Panc1 (cell line): ENCODE results near the gene ANKRD7. TPM values are rescaled to one million over a fixed set of nuclear protein-coding genes. Genes with fewer than 3 reads are reported as not detected.

Experiments
- ATAC-seq: fragments of 200-7000 bp; cut with Tn5 transposase; 2 replicates; pipeline ENCODE4 v1.9.1; 2020; ENCODE audit warnings: mild to moderate bottlenecking, moderate library complexity
- BruUV-seq: library from RNA; stranded (reverse); fragments of 400-500 nt; replicated peaks from 2 replicates; lab custom pipeline; 2021; lab: Mats Ljungman, UMichigan
- CTCF ChIA-PET: fragments of 300-600 bp; sonication (Branson Sonifier 250); formaldehyde crosslinking; loops from one replicate; lab custom pipeline; 2022; ENCODE audit warnings: antibody characterized with exemption; lab: Charles Lee
- POLR2A ChIA-PET: fragments of 300-600 bp; sonication (Branson Sonifier 250); formaldehyde crosslinking; loops from one replicate; lab custom pipeline; 2022; ENCODE audit warnings: antibody characterized with exemption; lab: Charles Lee
- DNase-seq: peaks from one replicate; pipeline ENCODE4 v3.0.0-alpha.2; 2010; ENCODE audit warnings: low read depth, low spot score
- H3K27ac ChIP-seq: 2 replicates; pipeline ENCODE4 v1.5.1; 2011; ENCODE audit warnings: mild to moderate bottlenecking, low read length, inconsistent platforms
- H3K27me3 ChIP-seq: fragments of 200-500 bp; sonication (Bioruptor generic); 2 replicates; pipeline ENCODE4 v1.6.0; 2014; ENCODE audit warnings: low read length, inconsistent platforms; ENCODE audit not compliant: control insufficient read depth, insufficient read depth
- H3K36me3 ChIP-seq: fragments of 200-500 bp; sonication (Bioruptor generic); 2 replicates; pipeline ENCODE4 v1.5.1; 2014; ENCODE audit warnings: inconsistent platforms, mild to moderate bottlenecking, low read length, moderate library complexity; ENCODE audit not compliant: control insufficient read depth, insufficient read depth
- H3K4me1 ChIP-seq: 2 replicates; pipeline ENCODE4 v1.5.1; 2011; ENCODE audit warnings: inconsistent platforms, mild to moderate bottlenecking, low read length, moderate library complexity; ENCODE audit not compliant: control insufficient read depth, insufficient read depth
- H3K4me3 ChIP-seq, 2 experiments: 2 replicates each; pipeline ENCODE4 v1.5.1; 2011 to 2012; ENCODE audit warnings: low read depth in 2 of 2, low read length in 2 of 2, mild to moderate bottlenecking in 2 of 2, inconsistent platforms in 1 of 2, moderate library complexity in 1 of 2
- H3K9me3 ChIP-seq: fragments of 200-500 bp; sonication (Bioruptor generic); 2 replicates; pipeline ENCODE4 v1.5.1; 2014; ENCODE audit warnings: low read depth, mild to moderate bottlenecking, inconsistent platforms, low read length, moderate library complexity; ENCODE audit not compliant: control insufficient read depth, insufficient read depth
- CTCF ChIP-seq: fragments of 450-650 bp; IDR thresholded peaks from 2 replicates; pipeline ENCODE4 v1.5.1; 2017; ENCODE audit warnings: mild to moderate bottlenecking
- POLR2AphosphoS5 ChIP-seq: IDR thresholded peaks from 2 replicates; pipeline ENCODE4 v1.6.1; 2012; ENCODE audit warnings: mild to moderate bottlenecking, low read depth, low read length, moderate library complexity
- REST ChIP-seq, 2 experiments: IDR thresholded peaks; 2 replicates each; pipeline ENCODE4 v1.6.1; 2011 to 2012; ENCODE audit warnings: low read depth in 2 of 2, control low read depth in 1 of 2, low read length in 1 of 2, mild to moderate bottlenecking in 1 of 2, moderate library complexity in 1 of 2; ENCODE audit not compliant: insufficient read depth in 1 of 2
- SIN3A ChIP-seq: IDR thresholded peaks from 2 replicates; pipeline ENCODE4 v1.6.1; 2012; ENCODE audit warnings: low read depth, mild to moderate bottlenecking, low read length, moderate library complexity, borderline replicate concordance; ENCODE audit not compliant: insufficient read depth
- TCF7L2 ChIP-seq: IDR thresholded peaks from 2 replicates; pipeline ENCODE4 v1.6.1; 2011; ENCODE audit warnings: mild to moderate bottlenecking, low read depth, low read length, inconsistent platforms
- in situ Hi-C: cut with HindIII; loops from 2 replicates; pipeline ENCODE4 v1.10.0; 2016; ENCODE audit warnings: low sequenced_read_pairs, low pct_unique_long_range_greater_than_20kb
- intact Hi-C: fragments of 100-400 bp; cut with micrococcal nuclease; formaldehyde crosslinking; loops from one replicate; pipeline ENCODE4 v1.10.0; 2022; ENCODE audit not compliant: unreplicated experiment
- total RNA-seq: library from RNA; stranded (reverse); gene quantifications from one replicate; pipeline ENCODE4 v1.2.1, GENCODE V29; 2021; ENCODE audit not compliant: unreplicated experiment

ANKRD7 gene
- total RNA-seq, 1 experiment from 2014 or later: 1.0 TPM

- CTCF ChIA-PET: interaction anchor here (1.0 kb wide), 1 partner anchor 42 kb away, joined by 8 read pairs; no protein-coding TSS in a partner anchor
- in situ Hi-C loops (no loop called here), intact Hi-C loops (no loop called here)
- Histone ChIP-seq H3K36me3 (peaks cover 18% of the 10 kb centered on the region), H3K9me3 (no peaks in the 10 kb centered on the region), H3K27me3 (no peaks in the 10 kb centered on the region), H3K27ac (no peak overlapping the region), H3K4me1 (no peaks in the 10 kb centered on the region), H3K4me3 (no peak overlapping the region)
- peak; percentile 30; the same call in 1 of the 2 replicates for TF ChIP-seq POLR2AphosphoS5
- no peak for TF ChIP-seq TCF7L2
- TF ChIP-seq CTCF: peak; percentile 83
- no TSS peak for BruUV-seq
- POLR2A ChIA-PET: no interaction called here
- ATAC-seq (peak; percentile 91), DNase-seq (no peak)
Measured at GRCh38 chr7:118195837-118196474, 28.5 kb upstream of the ANKRD7 start.

- BruUV-seq: no TSS peak
- no peak for DNase-seq
- Histone ChIP-seq H3K27me3 (no peaks in the 10 kb centered on the region), H3K36me3 (no peaks in the 10 kb centered on the region), H3K9me3 (no peaks in the 10 kb centered on the region), H3K4me3 (no peak overlapping the region), H3K27ac (no peak overlapping the region), H3K4me1 (no peaks in the 10 kb centered on the region)
- ChIA-PET CTCF (no interaction called here), POLR2A (no interaction called here)
- in situ Hi-C loops: no loop called here
- ATAC-seq: no peak
- no peak for TF ChIP-seq SIN3A
- TF ChIP-seq REST (IDR thresholded peaks at IDR 0.05; ENCODE audit: insufficient read depth in 1 of 2, low read depth in 2 of 2, low read length in 1 of 2): no peak
- no peak for TF ChIP-seq POLR2AphosphoS5
- TF ChIP-seq TCF7L2: no peak
- TF ChIP-seq CTCF: no peak
- intact Hi-C loops: no loop called here
Measured at GRCh38 chr7:118202061-118202460, 22.4 kb upstream of the ANKRD7 start.
